ENCODE measurements around the gene XIST. TPM values are rescaled to one million over a fixed set of nuclear protein-coding genes. Genes with fewer than 3 reads are reported as not detected.
"Not testable (repeated sequence)": the region's sequence is repeated elsewhere in the genome, so short reads cannot be mapped to it uniquely, and the experiment has no call there.

The XIST gene
- total RNA-seq, 1 donor from 2014 or later: 642 TPM

DNA sequence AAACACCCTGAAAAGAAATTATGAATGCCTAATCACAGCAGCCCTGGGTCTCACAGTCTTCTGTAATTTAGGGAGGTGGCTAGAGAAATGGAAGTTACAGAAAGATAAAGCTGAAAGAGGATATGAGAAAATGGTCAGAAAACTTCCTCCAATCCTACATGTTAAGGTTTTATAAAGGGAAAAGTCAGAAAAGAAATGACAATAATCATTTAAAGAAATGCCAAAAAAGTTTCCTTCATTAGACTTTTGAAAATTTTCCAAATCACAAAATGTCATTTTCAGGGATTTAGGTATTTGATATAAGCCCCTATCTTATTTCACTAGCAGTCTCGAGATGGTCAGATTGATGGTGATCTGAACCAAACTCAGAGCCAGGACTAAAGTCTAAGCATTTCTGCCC lies 13.4 kb downstream of the XIST start:
- no peak for DNase-seq (ENCODE audit: low spot score)

DNA sequence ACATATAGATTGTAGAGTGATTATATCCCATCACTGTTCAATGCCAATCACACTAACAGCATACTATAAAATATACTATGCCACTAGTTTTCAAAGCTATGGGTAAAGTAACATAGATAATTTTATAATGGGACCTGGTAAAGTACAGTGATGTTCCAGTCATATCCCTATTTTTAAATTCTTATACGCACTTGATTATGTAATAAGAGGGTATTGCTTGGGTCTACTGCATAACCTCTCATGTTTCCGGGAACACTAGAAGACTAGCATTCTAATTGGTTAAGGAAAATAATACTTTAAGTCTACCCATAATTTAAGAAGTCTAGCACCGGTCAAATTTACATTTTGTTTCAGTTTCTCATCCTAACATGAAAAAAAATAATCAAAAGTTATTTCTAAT lies 14.4 kb downstream of the XIST start:
- DNase-seq (ENCODE audit: low spot score): no peak

DNA sequence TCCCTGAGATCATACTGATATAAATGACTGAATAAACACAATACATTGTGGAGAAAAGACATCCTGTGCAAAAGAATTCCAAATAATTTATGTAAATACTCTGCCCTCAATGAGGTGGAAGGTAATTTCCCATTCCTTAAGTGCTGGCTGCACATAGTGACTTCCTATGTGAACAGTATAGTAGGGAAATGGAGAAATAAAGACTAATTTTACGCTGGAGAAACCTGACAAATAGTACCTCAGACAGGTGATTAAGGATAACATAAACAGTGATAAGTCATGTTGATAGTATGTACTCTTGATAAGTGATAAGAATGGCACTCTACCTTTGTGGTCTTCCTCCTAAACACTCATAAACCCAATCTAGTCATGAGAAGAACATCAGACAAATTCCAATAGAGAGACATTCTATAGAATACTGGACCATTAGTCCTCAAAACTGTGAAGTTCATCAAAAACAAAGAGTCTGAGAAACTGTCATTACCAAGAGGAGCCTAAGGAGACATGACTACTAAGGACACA lies 15.5 kb downstream of the XIST start:
- no peak for DNase-seq (ENCODE audit: low spot score)

DNA sequence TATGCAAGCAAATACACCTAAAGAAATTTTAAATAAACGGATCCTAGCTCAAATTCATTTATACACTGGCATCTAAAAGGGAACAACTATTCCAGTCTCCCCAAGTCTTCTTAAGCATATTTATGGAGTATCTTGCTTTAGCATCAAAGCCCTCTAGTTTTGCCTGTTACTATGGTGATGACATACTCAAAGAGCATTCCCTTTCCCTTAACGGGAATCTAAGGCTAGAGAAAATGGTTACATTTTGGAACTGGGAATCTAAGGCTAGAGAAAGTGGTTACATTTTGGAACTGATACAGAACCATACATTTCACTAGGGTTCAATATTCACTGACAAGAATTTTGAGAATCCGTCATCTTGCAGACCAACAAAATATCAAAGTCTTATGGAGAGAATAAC lies 18.3 kb downstream of the XIST start:
- no peak for DNase-seq (ENCODE audit: low spot score)

DNA sequence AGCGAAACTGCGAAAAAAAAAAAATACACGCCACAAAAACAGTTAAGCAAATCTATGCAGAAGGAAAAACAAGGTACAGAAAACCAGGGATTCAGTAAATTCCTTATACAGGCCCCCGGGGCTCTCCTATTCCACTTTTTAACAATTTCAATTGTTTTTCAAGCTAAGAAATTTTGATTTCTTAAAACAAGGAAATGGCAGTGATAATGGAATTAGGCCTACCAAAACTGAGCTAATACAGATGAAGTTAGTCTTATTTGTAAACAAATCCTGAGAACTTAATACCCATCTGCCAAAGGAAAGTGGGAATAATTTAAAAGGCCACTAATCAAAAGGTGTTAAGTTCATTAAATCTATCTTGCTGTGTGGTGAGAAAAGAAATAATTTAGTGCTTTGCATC lies 20.2 kb downstream of the XIST start:
- DNase-seq (ENCODE audit: low spot score): no peak

GRCh38 chrX:73831500-73831899 lies 21.0 kb downstream of the XIST start:
- no peak for DNase-seq (ENCODE audit: low spot score)

DNA sequence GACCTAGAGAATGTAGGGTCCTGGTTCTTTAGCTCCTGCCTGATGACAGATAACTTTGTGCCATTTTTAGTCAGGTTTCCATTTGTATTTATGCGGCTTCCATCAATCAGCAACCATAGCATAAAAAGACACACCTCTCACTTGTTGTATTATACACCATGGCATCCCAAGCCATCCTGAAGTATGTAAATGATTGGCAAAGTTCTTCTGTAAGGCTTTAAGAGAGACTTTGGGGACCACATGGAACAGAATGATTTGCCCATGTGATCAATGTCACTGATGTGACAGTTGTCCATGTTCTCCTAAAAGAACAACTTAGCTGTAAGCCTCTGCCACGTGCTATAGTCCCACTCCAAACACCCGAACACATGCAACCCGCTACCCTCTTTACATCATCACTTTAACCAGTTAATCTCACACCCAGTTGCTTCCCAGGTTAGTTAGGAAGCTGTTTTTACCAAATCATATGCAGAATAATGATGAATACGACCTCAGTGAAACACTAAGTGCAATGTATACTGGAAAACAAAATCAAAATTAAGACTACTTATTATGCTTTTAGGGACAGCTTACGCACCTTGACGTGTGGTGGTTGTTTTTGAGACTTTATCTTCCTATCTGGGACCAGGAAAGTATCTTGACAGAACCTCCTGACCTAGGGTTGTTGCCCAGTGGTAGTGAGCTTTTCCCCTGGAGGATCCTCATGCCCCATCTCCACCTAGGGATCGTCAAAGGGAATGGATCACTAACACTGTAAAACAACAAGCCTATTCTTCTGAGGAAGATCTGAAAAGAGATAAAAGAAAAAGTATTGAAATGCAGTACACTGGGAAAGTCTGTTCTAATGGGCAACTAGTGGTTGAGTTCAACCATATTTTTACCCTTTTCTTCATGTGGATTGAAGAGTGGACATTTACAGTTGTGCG lies 21.8 kb downstream of the XIST start:
- no peak for DNase-seq (ENCODE audit: low spot score)

DNA sequence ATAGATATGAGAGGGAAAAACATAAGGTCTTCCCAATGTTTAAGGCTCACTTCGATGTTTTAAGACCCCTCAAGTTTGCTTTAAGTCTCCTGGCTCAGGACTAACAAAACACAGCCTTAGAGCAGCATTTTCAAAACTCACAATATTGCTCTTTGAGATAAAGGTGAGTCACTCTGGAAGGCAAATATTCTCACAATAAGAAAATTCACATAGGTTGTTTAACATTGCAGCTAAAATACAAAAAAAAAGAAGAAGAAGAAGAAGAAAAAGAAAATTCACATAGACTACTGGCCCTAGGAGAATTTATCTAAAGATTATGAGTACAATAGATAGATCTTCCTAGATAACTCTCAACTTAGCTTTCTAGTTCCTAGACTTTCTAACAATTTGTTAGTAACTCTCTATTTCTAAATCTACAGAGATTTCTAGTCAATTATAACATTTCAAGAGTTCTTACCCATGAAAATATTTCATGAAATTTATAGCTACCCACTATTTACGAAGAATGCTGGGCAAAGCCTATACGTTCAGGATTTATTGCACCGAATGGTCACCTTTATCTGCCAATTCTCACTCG lies 22.5 kb downstream of the XIST start:
- DNase-seq (ENCODE audit: low spot score): no peak

GRCh38 chrX:73828080-73828720 lies 24.3 kb downstream of the XIST start:
- no peak for DNase-seq (ENCODE audit: low spot score)

GRCh38 chrX:73827406-73827805 lies 25.1 kb downstream of the XIST start:
- no peak for DNase-seq (ENCODE audit: low spot score)

DNA sequence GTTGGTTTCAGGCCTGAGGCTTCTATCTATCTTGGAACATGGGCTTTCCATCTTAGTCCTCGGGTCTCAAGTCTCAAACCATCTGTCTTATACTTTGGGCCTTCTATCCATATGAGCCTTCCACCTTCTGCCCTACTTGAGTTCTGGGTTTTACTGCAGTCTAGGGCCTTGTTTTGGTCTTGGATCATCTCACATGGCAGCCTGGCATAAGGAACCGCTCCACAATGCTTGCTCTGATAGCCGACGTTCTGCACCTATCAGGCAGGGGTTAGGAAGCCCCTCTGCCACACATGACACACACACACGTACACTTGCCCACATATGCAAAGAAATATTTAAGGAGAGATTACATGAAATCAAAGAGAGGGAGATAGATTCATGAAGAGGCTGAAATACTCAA lies 25.5 kb downstream of the XIST start:
- DNase-seq (ENCODE audit: low spot score): no peak

DNA sequence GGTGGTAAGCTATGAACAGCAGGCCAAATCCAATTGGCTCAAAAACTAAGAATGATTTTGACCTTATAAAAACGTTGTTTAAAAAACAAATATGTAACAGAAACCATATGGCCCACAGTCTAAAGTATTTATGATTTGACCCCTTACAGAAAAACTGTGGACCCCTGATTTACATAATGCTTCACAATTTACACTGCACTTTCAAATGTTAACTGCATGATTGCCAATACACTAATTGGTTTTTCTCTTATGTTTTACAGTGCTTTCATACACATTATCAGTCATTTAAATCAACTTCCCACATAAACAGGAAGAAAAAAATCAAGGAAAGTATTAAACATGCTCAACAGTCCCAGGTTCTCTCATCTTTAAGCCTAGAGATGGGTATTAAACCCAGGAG lies 26.9 kb downstream of the XIST start:
- no peak for DNase-seq (ENCODE audit: low spot score)

DNA sequence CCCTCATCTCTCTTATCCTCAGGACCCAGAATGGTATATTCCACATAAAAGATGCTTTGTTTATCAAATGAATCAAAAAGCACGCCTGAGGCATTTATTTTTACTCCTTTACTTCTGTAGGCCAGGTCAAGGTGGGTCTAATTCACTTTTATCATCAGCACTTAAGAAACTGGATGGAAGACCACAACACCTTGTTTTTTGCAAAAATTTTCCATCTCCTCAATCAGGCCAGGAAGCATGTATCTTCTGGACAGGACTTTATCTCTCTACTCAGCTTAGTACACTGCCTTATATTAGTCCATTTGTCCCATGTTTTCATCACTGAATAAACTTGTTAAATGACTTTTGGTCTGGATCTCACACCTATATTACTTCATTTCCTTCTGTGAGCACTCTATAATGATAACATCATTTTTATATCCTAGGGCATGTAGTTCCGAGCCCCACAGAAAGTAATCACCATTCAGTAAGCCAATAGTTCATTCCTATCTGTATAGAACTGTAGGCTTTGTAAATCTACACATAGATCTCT lies 29.0 kb downstream of the XIST start:
- DNase-seq (ENCODE audit: low spot score): no peak

DNA sequence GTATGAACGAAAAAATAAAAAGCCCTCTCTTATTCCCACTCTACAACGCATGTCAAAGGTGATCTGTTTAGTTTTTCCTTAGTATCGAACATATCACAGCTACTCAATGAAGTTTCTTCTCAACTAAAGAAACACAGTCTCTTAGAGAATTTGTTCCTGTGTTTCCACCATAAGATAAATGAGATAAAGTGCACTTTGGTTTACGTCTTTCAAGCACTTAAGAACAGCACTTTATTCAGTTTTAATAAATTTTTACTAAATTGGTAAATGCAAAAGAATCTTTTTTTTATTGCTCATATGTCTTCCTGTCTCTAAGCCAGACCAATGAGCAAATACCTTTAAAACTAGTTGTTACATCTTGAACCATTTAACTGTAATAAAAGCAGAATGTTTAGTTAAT lies 29.7 kb downstream of the XIST start:
- no peak for DNase-seq (ENCODE audit: low spot score)

GRCh38 chrX:73821921-73822559 lies 30.5 kb downstream of the XIST start:
- no peak for DNase-seq (ENCODE audit: low spot score)

DNA sequence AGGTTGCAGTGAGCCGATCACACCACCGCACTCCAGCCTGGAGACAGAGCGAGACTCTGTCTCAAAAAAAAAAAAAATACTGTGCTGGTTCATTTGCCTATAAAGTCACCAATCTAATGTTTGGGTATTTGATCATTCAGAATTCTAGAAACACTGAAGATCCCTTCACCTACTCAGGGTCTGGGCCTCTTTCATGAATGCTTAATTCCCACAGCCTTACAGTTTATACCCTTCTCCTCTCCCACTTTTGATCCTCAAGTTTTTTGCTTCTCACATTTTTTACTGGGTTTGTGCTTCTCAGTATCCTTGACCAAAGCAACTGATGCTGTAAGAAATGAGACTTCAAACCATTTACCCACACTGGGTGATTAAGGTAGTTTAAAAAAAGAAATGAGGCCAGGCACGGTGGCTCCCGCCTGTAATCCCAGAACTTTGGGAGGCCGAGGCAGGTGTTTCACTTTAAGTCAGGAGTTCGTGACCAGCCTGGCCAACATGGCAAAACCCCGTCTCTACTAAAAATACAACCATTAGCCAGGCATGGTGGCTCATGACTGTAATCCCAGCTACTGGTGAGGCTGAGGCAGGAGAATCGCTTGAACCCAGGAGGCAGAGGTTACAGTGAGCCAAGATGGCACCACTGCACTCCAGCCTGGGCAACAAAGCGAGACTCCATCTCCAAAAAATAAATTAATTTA lies 32.5 kb downstream of the XIST start:
- not testable (repeated sequence) for DNase-seq (ENCODE audit: low spot score)

DNA sequence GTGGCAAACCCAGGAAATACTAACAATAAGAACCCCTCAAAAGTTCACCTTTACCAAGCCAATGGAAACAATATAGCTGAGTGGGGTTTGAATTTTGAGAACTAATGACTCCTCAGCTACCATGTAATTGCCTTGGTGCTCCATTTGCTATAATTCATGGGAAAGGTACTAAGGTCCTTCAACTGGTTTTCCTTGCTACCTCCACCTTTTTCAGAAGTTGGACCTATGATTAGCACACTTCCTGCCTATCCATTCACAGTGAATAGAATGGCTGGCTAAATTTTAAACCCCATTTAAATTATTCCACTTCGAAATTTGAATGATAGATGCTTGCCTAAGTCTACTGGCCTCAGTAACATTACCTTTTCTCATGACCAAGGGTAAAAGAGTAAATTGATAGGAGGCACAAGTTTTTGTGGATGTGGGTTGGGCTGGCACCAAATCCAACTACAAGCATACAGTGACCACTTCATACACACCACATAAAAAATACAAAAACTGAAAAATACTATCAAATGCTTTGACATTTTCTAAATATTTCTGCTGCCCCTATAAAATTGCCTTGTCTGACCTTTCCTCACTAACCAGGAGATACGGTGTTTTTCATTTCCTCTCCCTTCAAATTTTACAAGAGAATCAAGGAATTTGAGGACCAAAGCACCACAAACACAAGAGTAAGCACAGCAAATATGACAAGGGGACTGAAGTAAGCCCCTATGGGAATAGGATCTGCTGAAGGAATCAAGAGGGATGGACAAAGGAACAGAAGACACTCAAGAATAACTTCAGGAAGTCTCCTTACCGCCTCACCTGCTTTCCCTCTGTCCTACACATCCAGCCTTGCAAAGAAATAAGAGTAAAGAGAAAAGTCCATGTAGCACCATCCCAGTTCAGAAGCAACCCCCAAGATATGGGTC lies 34.1 kb downstream of the XIST start:
- DNase-seq (ENCODE audit: low spot score): no peak

DNA sequence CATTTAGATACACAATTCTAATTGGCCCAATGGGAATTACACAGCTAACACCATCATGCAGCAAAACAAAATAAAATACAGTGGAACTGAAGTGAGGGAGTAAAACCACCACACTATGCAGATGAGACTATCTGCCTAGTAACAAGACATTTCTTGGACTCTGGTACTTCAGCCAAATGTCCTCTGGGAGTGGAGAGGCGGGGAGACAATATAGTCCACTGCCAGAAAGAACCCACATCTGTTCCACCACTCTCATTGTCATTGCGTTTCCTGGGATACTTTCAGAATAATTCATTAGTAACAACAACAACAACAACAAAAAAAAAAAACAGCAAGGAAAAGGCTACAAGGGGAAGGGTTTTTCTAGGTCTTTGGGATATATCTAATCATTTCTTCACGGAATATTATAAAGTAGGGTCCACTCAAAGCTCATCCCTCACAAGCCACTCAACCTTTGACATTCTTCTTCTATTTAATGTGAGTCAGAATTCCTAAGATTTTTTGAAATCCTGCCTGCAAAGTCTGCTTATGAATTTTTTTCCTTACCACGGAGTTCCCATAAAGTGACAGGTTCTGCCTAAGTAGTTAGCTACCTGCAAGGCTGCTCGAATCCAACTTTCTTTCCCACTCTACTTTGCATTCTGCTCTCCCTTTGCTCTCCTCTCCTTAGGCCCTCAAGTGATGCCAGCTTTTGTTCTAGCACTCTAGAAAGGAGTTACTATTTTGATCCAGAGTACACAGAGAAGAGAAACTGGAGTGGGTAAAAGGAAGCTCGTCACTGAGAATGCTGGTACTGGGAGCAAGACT lies 34.9 kb downstream of the XIST start:
- no peak for DNase-seq (ENCODE audit: low spot score)

DNA sequence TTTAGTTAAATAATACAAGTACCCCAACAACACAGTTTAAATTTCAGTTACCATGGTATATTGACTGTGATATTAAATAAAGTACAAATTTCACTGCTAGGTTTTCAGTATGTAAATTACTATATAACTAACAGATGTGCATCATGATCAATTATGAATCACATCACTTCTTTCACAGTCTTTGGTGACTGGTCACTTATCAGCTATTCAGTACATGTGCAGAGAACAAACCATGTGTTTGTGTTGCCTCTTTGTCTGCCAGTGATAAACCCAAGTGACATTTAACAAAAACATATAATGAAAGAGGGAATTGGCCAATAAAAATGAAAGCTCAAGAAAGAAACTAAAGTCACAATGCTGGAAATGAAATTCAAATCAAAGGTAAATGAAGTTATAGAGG lies 40.3 kb downstream of the XIST start:
- no peak for DNase-seq (ENCODE audit: low spot score)
